Measurements from ENCODE around the gene MED10.

DNA sequence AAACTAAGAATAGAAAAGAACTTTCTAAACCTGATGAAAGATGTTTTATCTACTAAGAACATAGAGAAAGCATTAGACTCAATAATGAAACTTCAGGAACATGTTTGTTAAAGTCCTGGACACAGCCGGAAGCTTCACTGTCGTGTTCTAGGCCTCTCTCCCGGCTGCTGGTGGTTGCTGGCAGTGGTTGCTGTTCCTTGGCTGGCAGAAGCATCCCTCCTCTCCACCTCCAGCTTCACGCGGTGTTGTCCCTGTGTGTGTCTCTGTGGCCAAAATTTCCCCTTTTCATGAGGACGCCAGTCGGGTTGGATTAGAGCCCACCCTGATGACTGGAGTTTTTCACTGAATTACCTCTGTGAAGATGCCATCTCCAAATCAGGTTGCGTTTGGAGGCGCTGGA, 6.5 kb upstream of the MED10 start:
- TF ChIP-seq CTCF (IDR thresholded peaks at IDR 0.05; ENCODE audit: poor library complexity) (no peak), EZH2phosphoT487 (IDR thresholded peaks at IDR 0.05; ENCODE audit: low read depth, severe bottlenecking, unreplicated experiment) (no peak), EZH2 (IDR thresholded peaks at IDR 0.05; ENCODE audit: borderline replicate concordance) (no peak)

All from hepatocyte (in vitro differentiated cells).